Measurements from ENCODE around the gene GALNT17.

The GALNT17 gene

GRCh38 chr7:71132127-71132376 lies at the start of gene GALNT17:
GALNT17 (plus strand) TSS chr7:71132144.
- no peak for DNase-seq

- DNase-seq = no peak
These were observed 36.6 kb upstream of the GALNT17 start for GRCh38 chr7:71095266-71095860.

- DNase-seq = no peak
These were observed 35.6 kb upstream of the GALNT17 start for GRCh38 chr7:71096351-71096750.

GRCh38 chr7:71106226-71106625 lies 25.7 kb upstream of the GALNT17 start:
- no peak for DNase-seq

- DNase-seq = no peak
These were observed 19.5 kb upstream of the GALNT17 start for GRCh38 chr7:71112436-71112835.

- no peak for DNase-seq
These were observed 11.8 kb upstream of the GALNT17 start for GRCh38 chr7:71120096-71120495.

- DNase-seq = no peak
These were observed 2.8 kb upstream of the GALNT17 start for GRCh38 chr7:71129126-71129525.

GRCh38 chr7:71130031-71130679 lies 1.8 kb upstream of the GALNT17 start:
- DNase-seq = no peak

- DNase-seq = no peak
These were observed 453 bp upstream of the GALNT17 start for GRCh38 chr7:71131256-71132126.

GRCh38 chr7:71132377-71133231 lies 660 bp downstream of the GALNT17 start:
- DNase-seq = no peak

GRCh38 chr7:71133232-71133622 lies 1.3 kb downstream of the GALNT17 start:
- DNase-seq = no peak

- no peak for DNase-seq
These were observed 1.9 kb downstream of the GALNT17 start for GRCh38 chr7:71133856-71134255.

GRCh38 chr7:71135116-71135515 lies 3.2 kb downstream of the GALNT17 start:
- DNase-seq = no peak

GRCh38 chr7:71135663-71136062 lies 3.7 kb downstream of the GALNT17 start:
- no peak for DNase-seq

- DNase-seq = no peak
These were observed 5.5 kb downstream of the GALNT17 start for GRCh38 chr7:71137479-71137878.

- no peak for DNase-seq
These were observed 8.3 kb downstream of the GALNT17 start for GRCh38 chr7:71140264-71140663.

- DNase-seq = no peak
These were observed 13.0 kb downstream of the GALNT17 start for GRCh38 chr7:71144963-71145362.

- DNase-seq = no peak
These were observed 14.3 kb downstream of the GALNT17 start for GRCh38 chr7:71145906-71146901.

GRCh38 chr7:71148098-71148497 lies 16.2 kb downstream of the GALNT17 start:
- no peak for DNase-seq

- DNase-seq = no peak
These were observed 23.3 kb downstream of the GALNT17 start for GRCh38 chr7:71155236-71155635.

GRCh38 chr7:71157757-71158156 lies 25.8 kb downstream of the GALNT17 start:
- DNase-seq = no peak

- no peak for DNase-seq
These were observed 33.8 kb downstream of the GALNT17 start for GRCh38 chr7:71165708-71166107.
